ENCODE results near the gene UNK. TPM values are rescaled to one million over a fixed set of nuclear protein-coding genes. Genes with fewer than 3 reads are reported as not detected.
"Not testable (repeated sequence)": the region's sequence is repeated elsewhere in the genome, so short reads cannot be mapped to it uniquely, and the experiment has no call there.

The UNK gene
- total RNA-seq, 4 donors from 2014 or later: 32.5 to 61.4 (median 47.9) TPM

- H3K4me1 ChIP-seq: peaks cover 14 to 38% of the 10 kb centered on the region in 2 donors
- H3K27me3 ChIP-seq; H3K4me3 ChIP-seq (replicated peaks in 1 of 3); H3K9me3 ChIP-seq; H3K36me3 ChIP-seq; intact Hi-C loops (cut with DNase I); DNase-seq: not testable (repeated sequence)
- 90 to 91% methylated on average over 12 of the region's 12 CpGs for WGBS, 2 donors
- peak overlapping the region in 2 of 3 donors; percentile 71 to 74 for H3K27ac ChIP-seq
These were observed 84.2 kb downstream of the UNK start for GRCh38 chr17:75868730-75869281.

GRCh38 chr17:75869282-75870141 is 84.9 kb downstream of the UNK start:
- no peaks in the 10 kb centered on the region for H3K27me3 ChIP-seq
- H3K27ac ChIP-seq: peak overlapping the region; percentile 41 to 74 (median 71)
- peaks cover 0 to under 1% of the 10 kb centered on the region in 2 donors for H3K36me3 ChIP-seq
- no peak for DNase-seq
- whole genome bisulfite sequencing, 2 donors: 45 to 68% methylated on average over 15 to 23 of the region's 23 CpGs
- H3K9me3 ChIP-seq: no peaks in the 10 kb centered on the region
- intact Hi-C loops (cut with DNase I): no loop called here
- H3K4me3 ChIP-seq (replicated peaks in 1 of 3): no peak overlapping the region
- TF ChIP-seq POLR2A (IDR thresholded peaks at IDR 0.05): no peak
- no peak for TF ChIP-seq CTCF (IDR thresholded peaks at IDR 0.05)
- H3K4me1 ChIP-seq: peaks cover 14 to 40% of the 10 kb centered on the region in 2 donors

- H3K4me3 ChIP-seq (replicated peaks in 1 of 3); H3K9me3 ChIP-seq; intact Hi-C loops (cut with DNase I); H3K27me3 ChIP-seq; H3K36me3 ChIP-seq; DNase-seq: not testable (repeated sequence)
- 53 to 75% methylated on average over 10 of the region's 10 CpGs for WGBS, 2 donors
- peaks cover 16 to 45% of the 10 kb centered on the region in 2 donors for H3K4me1 ChIP-seq
- peak overlapping the region; percentile 41 to 74 (median 71) for H3K27ac ChIP-seq
These were observed 85.6 kb downstream of the UNK start for GRCh38 chr17:75870228-75870627.

- Histone ChIP-seq H3K27me3 (no peaks in the 10 kb centered on the region), H3K9me3 (no peaks in the 10 kb centered on the region), H3K4me1 (peaks cover 40 to 67% of the 10 kb centered on the region in 2 donors), H3K27ac (peak overlapping the region; percentile 91 to 98 (median 95)), H3K4me3 (replicated peaks in 1 of 3) (no peak overlapping the region), H3K36me3 (peaks cover 0 to 6% of the 10 kb centered on the region in 2 donors)
- intact Hi-C loops (cut with DNase I): no loop called here
- 32 to 49% methylated on average over 8 to 12 of the region's 13 CpGs for WGBS, 2 donors
- peak in 1 of 2 donors; percentile 32 for TF ChIP-seq POLR2A (IDR thresholded peaks at IDR 0.05)
- TF ChIP-seq CTCF (IDR thresholded peaks at IDR 0.05): peak in 1 of 6 experiments; percentile 25
- DNase-seq: peak; percentile 81 to 85
These were observed 88.1 kb downstream of the UNK start for GRCh38 chr17:75872434-75873351.

- no peaks in the 10 kb centered on the region for H3K9me3 ChIP-seq
- DNase-seq: no peak
- no peaks in the 10 kb centered on the region for H3K27me3 ChIP-seq
- H3K36me3 ChIP-seq: peaks cover 0 to 6% of the 10 kb centered on the region in 2 donors
- no peak for TF ChIP-seq POLR2A (IDR thresholded peaks at IDR 0.05)
- no peak for TF ChIP-seq CTCF (IDR thresholded peaks at IDR 0.05)
- 76 to 83% methylated on average over 8 to 11 of the region's 11 CpGs for WGBS, 2 donors
- peak overlapping the region; percentile 91 to 98 (median 95) for H3K27ac ChIP-seq
- intact Hi-C loops (cut with DNase I): no loop called here
- no peak overlapping the region for H3K4me3 ChIP-seq (replicated peaks in 1 of 3)
- peaks cover 41 to 67% of the 10 kb centered on the region in 2 donors for H3K4me1 ChIP-seq
These were observed 89.1 kb downstream of the UNK start for GRCh38 chr17:75873587-75874322.
